Retinal pigment epithelial cell (primary cell): ENCODE results near the gene CACNG4.
A peak's percentile ranks its signal among the peaks of the same experiment; 100 is the strongest.

Experiments
- DNase-seq: peaks from one replicate; pipeline ENCODE4 v3.0.0-alpha.2; 2010; ENCODE audit warnings: low read depth
- H3K4me3 ChIP-seq: 2 replicates; pipeline ENCODE4 v1.5.1; 2011; ENCODE audit warnings: mild to moderate bottlenecking, low read length, control low read depth, moderate library complexity
- CTCF ChIP-seq: conservative IDR thresholded peaks from 2 replicates; pipeline ENCODE4 v1.5.1; 2011; ENCODE audit warnings: low read depth, low read length, control low read depth, inconsistent platforms

CACNG4 gene

GRCh38 chr17:66975188-66975587 is 10.7 kb downstream of the CACNG4 start:
- H3K4me3 ChIP-seq = no peak overlapping the region
- no peak for TF ChIP-seq CTCF
- no peak for DNase-seq

GRCh38 chr17:66975614-66976378 is 11.3 kb downstream of the CACNG4 start:
- DNase-seq = no peak
- TF ChIP-seq CTCF = peak; percentile 40
- no peak overlapping the region for H3K4me3 ChIP-seq

- no peak for TF ChIP-seq CTCF
- no peak for DNase-seq
These were observed 11.8 kb downstream of the CACNG4 start for GRCh38 chr17:66976379-66976663.

GRCh38 chr17:66976781-66977201 is 12.3 kb downstream of the CACNG4 start:
- no peak for DNase-seq
- TF ChIP-seq CTCF = no peak
- no peak overlapping the region for H3K4me3 ChIP-seq

More at GRCh38 chr17:66976379-66976663, 11.8 kb downstream of the CACNG4 start:
- no peak overlapping the region for H3K4me3 ChIP-seq

- no peak for TF ChIP-seq CTCF
- no peak overlapping the region for H3K4me3 ChIP-seq
- no peak for DNase-seq
These were observed 14.1 kb downstream of the CACNG4 start for GRCh38 chr17:66978514-66979061.

- no peak for DNase-seq
- TF ChIP-seq CTCF = no peak
- H3K4me3 ChIP-seq = no peak overlapping the region
These were observed 16.4 kb downstream of the CACNG4 start for GRCh38 chr17:66980896-66981295.

GRCh38 chr17:66981983-66982508 is 17.5 kb downstream of the CACNG4 start:
- no peak for DNase-seq
- no peak for TF ChIP-seq CTCF
- no peak overlapping the region for H3K4me3 ChIP-seq
